B cell (primary cell): ENCODE results near the gene TMCO1.

Source experiments
- EZH2 ChIP-seq: IDR thresholded peaks from 2 replicates; pipeline ENCODE4 v1.6.1; 2012; ENCODE audit warnings: borderline replicate concordance, low read depth, mild to moderate bottlenecking, moderate library complexity, low read length; ENCODE audit not compliant: insufficient read depth, poor library complexity, severe bottlenecking
- TF ChIP-seq, protein P1 (sequence below): fragments of 200-600 bp; IDR thresholded peaks from one replicate; pipeline ENCODE4 v1.8.0; 2022; ENCODE audit warnings: antibody characterized with exemption, mild to moderate bottlenecking

DNA sequence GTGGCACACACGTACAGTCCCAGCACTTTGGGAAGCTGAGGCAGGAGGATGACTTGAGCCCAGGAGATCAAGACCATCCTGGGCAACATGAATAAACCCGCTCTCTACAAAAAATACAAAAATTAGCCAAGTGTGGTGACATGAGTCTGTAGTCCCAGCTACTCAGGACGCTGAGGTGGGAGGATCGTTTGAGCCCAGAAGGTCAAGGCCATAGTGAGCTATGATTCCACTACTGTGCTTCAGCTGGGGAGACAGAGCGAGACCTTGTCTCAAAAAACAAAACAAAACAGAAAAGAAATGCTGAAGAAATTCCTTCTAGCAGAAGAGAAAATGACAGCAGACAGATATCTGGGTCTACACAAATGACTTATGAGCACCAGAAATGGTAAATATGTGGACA is 80.6 kb downstream of the TMCO1 start:
- TF ChIP-seq, protein P1, sequence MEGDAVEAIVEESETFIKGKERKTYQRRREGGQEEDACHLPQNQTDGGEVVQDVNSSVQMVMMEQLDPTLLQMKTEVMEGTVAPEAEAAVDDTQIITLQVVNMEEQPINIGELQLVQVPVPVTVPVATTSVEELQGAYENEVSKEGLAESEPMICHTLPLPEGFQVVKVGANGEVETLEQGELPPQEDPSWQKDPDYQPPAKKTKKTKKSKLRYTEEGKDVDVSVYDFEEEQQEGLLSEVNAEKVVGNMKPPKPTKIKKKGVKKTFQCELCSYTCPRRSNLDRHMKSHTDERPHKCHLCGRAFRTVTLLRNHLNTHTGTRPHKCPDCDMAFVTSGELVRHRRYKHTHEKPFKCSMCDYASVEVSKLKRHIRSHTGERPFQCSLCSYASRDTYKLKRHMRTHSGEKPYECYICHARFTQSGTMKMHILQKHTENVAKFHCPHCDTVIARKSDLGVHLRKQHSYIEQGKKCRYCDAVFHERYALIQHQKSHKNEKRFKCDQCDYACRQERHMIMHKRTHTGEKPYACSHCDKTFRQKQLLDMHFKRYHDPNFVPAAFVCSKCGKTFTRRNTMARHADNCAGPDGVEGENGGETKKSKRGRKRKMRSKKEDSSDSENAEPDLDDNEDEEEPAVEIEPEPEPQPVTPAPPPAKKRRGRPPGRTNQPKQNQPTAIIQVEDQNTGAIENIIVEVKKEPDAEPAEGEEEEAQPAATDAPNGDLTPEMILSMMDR = no peak
- TF ChIP-seq EZH2 = no peak
